HG03045 (cell line): Measurements from ENCODE around the gene CYTH3.
"Not testable (repeated sequence)": the region's sequence is repeated elsewhere in the genome, so short reads cannot be mapped to it uniquely, and the experiment has no call there.

ENCODE experiments used
- ATAC-seq: cut with Tn5 transposase; IDR thresholded peaks from one replicate; pipeline ENCODE4 v1.9.1; 2021; ENCODE audit warnings: mild to moderate bottlenecking, moderate library complexity; ENCODE audit not compliant: unreplicated experiment

Gene CYTH3

GRCh38 chr7:6232534-6232933 is 39.9 kb downstream of the CYTH3 start:
- ATAC-seq, result no peak

- ATAC-seq, result no peak
These were observed 40.3 kb downstream of the CYTH3 start for GRCh38 chr7:6232116-6232515.

GRCh38 chr7:6231184-6231583 is 41.2 kb downstream of the CYTH3 start:
- ATAC-seq, result no peak

- not testable (repeated sequence) for ATAC-seq
These were observed 43.1 kb downstream of the CYTH3 start for GRCh38 chr7:6229284-6229683.

GRCh38 chr7:6228361-6229229 is 43.8 kb downstream of the CYTH3 start:
- no peak for ATAC-seq

- ATAC-seq, result no peak
These were observed 45.1 kb downstream of the CYTH3 start for GRCh38 chr7:6227294-6227846.

GRCh38 chr7:6226194-6226799 is 46.1 kb downstream of the CYTH3 start:
- ATAC-seq, result no peak

- ATAC-seq, result not testable (repeated sequence)
These were observed 49.0 kb downstream of the CYTH3 start for GRCh38 chr7:6223411-6223810.

GRCh38 chr7:6223010-6223409 is 49.4 kb downstream of the CYTH3 start:
- not testable (repeated sequence) for ATAC-seq

- ATAC-seq, result no peak
These were observed 50.8 kb downstream of the CYTH3 start for GRCh38 chr7:6221340-6222319.

- ATAC-seq, result no peak
These were observed 54.1 kb downstream of the CYTH3 start for GRCh38 chr7:6218329-6218728.

- ATAC-seq, result no peak
These were observed 60.4 kb downstream of the CYTH3 start for GRCh38 chr7:6212008-6212407.

GRCh38 chr7:6210621-6211372 is 61.6 kb downstream of the CYTH3 start:
- ATAC-seq, result no peak

- no peak for ATAC-seq
These were observed 63.1 kb downstream of the CYTH3 start for GRCh38 chr7:6209340-6209739.

GRCh38 chr7:6208573-6209328 is 63.7 kb downstream of the CYTH3 start:
- ATAC-seq, result no peak

GRCh38 chr7:6205971-6206660 is 66.3 kb downstream of the CYTH3 start:
- ATAC-seq, result no peak

- no peak for ATAC-seq
These were observed 69.0 kb downstream of the CYTH3 start for GRCh38 chr7:6203381-6203780.

GRCh38 chr7:6202117-6202516 is 70.3 kb downstream of the CYTH3 start:
- ATAC-seq, result no peak

GRCh38 chr7:6200971-6201370 is 71.5 kb downstream of the CYTH3 start:
- ATAC-seq, result no peak
